Measurements from ENCODE around the gene SLC18A3.

SLC18A3 gene

DNA sequence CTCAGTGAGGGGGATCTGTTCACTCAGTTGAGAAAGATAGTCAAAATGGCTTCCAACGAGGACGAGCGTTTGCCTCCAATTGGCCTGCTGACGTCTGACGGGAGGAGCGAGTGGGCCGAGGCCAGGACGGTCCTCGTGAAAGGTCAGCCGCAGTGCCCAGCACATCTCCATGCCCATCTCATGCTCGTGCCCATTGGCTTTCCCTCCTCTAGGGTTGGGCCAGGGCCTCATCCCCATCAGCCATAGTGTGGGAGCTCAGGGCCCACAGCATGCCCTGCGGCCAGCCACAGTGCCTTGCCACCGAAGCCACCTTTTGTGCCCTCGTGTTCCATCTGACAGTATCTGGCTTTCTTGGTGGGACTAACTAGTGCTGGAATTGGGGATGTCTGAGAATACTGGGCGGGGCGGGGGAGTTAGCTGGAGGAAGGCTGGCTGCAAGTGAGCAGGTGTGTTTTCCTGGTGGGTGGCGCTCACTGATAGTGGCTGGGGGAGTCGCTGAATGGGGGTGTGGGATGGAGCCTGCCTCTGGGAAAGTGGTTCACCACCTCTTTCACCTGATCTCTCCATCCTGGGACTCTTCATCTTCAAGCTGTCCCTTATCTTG lies 17.6 kb downstream of the SLC18A3 start:
- no peak for DNase-seq

DNA sequence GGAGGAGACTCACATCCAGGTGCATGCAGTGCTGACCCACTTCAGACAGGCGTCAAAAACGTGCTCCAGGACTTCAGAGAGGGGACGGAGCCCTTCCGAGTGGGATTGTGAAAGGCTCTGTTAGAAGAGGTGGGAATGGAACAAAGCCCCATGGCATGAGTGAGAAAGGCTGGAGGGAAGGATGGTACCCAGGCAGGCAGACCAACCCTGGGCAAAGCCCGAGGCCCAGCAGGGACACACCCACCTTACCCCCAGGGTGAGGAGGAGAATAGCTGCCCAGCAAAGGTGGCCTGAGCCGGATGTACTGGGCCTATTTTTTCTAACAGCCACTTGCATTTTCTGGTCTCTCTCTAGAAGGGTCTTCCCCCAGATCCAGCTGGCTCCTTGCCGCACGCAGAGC lies 18.5 kb downstream of the SLC18A3 start:
- DNase-seq, result no peak

DNA sequence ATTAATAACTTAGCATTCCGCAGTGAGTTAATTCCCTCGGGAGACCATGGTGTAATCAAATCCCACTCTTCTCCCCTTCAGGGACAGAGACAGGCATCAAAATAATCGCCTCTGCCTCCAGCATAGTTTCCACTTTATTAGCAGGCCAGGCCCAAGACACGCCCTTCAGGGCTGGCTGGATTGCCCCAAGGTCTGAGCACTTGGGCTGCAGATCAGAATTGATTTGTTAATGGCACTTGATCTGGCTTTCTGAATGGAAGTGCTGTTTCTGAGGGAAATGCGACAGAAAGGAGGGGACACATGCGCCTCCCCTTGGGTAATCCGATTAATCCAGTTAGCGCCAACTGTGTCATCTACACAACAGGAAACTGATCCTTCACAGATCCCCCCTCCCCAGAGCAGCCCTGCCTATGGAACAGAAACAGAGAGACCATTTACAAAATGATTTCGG lies 19.3 kb downstream of the SLC18A3 start:
- DNase-seq, result no peak

DNA sequence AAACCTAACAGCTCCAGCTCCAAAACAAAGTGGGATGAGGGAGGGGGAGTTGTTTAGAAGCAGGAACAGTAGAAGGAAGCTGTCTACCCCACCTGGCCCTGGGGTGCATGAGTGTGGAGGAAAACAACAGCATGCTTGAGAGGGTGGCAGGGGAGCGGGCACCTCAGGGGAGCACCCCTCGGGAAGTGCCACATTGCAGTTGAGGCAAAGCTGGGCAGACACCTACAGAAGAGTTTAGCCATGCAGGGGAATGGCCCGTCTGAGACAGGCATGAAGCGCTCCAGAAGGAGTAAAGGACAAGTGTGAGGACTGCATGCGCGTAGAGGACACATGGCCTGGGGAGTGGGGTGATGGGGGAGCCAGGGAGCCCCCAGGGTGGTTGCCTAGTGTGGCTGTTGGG lies 21.9 kb downstream of the SLC18A3 start:
- DNase-seq, result no peak

DNA sequence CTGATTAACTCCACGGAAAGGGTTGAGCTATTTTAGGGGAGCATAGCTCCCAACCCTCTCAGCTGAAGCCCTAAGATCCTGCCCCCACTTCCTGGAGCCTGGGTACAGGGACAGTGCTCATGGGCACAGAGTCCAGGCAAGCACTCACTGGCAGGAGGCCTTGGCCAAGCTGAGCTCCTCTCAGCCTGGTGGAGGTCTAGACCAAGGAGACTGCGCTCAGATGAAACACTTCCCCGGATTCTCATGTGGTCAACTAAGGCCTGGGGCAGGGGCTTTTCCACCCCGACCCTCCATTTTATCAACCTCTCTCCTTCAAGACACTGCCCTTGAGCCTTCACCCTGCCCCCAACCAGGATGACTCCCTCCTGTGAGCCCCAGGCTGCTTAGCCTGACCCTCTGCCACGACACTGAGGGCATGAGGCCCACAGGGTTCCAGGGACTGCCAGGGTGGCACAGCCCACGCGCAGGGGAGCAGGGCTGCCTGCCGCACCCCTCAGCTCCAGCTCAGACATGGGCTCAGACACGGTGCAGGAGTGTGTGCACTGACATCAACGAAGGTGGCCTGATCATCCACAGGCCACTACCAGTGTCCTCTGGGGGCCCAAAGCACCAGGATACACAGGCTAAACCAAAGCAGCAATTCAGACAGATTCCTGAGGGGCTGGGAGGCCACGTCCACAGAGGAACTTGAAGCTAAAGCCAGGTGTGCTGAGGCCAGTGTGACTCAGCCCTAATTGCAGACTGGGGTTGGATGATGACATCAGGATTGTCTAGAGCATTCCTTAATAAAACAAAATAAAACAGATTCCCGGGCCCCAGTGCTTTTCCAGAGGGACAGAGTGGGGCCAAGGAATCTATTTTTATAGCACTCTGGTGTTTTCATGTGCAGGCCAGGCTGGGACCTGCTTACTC lies 22.6 kb downstream of the SLC18A3 start:
- no peak for DNase-seq

DNA sequence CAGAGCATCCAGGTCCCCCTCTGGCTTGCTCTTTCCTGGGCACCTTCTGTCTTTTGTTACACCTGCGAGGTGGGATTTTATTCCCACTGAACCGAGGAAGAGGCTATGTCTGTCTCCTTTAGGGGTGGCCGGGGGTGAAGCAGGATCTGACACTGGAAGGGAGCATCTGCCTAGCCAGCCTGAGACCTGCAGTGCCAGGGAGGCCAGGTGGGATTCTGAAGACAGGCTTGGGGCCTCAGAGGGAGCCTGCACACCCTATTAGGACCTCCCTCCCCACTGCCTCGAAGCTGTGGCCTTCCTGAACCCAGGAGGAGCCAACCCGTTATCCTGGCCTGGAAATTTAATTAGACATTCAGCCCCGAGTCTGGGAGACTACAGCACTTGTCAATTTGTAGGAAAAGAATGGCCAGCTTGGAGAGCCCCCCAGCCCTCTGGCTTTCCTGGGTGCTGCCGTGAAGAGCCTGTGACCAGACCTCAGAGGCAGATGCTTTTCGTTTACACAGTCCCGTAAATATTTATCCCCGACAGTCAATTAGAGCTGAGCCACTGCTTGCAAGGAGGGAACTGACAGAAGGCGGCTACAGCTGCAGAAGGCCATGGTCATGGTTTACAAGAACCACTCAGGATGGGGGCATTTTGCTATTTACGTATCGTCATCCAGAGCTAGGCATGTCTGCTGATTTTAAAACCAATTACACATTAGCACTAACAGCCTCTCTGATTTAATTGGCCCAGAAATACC lies 23.4 kb downstream of the SLC18A3 start:
- no peak for DNase-seq

DNA sequence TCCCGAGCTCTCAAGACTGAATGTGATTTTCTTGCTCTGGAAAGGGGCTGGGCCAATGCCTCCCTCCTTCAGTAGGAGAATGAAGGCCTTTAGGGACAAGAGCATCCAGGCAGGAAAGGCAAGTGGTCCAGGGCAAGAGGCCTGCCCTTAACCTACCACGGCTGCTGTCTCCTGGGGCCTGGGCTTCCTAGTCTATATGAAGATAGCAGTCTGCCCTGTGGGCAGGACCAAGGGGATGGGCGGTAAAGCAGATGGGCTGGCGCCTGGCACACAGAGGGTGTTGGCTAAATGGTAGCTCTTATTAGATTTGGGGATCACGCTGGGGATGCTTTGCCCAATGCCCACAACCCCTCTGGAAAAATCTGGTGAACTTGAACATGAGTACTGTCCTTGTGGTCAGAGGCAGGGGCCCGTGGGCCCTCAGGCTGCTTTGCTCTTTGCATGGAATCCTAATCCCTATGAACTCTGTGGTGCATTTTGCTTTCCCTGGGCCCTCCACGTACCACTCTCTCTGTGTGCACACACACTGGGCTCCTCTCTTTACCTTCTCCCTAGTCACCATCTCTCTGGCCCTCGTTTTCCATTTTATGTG lies 24.1 kb downstream of the SLC18A3 start:
- DNase-seq, result no peak

DNA sequence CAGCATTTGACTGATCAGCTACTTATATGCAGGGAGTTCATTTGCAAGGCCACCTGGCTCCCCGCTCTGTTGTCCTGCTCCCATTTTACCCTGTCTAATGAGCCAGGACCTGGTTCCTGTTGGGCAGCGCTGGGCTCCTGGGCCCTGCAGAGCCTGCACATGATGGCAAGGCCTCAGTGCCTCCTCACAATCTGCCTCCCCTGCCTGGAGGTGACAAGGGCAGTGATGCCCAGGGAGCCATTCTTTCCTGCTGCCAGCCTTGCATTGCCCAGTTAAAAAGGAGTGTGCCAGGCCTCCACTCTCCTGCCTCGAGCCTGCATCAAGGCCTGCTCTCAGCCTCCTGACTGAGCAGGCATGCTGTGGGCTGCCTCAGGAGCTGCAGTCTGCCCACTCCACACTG lies 32.2 kb downstream of the SLC18A3 start:
- no peak for DNase-seq

DNA sequence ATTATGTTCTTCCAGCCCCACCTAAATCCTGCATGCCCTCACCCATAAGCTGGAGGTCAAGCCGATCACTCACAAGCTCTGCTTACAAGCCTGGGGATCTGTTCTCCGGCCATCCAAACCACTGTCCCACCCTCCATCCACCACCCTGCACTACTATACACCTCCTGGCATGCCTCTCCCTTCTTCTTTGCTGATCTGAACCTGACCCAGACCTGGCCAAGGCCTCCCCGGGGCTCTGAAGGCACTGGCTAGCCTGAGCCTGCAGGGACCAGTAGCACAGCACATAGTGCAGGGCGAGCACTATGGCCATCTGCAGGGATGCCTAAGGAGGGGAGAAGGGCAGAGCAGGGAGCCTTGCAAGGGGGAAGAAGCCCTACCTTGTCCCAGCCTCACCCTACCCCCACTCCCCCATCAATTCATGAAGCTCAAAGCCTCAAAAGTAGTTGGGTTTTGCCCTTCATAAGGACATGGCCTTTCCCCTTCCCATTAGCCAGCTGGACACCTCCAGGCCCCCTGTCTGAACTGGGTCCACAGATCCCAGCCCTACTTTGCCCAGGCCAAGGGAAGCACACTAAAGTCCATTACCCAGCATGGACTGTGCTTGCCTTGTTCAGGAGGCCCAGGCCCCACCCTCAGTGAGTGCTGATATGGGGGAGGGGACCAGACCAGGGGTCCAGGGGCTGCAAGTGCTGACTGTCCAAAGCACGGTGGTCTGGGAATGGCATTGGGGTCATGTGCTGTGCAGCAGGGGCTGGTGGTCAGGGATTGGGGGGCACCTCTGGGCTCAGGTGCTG lies 33.3 kb downstream of the SLC18A3 start:
- no peak for DNase-seq

DNA sequence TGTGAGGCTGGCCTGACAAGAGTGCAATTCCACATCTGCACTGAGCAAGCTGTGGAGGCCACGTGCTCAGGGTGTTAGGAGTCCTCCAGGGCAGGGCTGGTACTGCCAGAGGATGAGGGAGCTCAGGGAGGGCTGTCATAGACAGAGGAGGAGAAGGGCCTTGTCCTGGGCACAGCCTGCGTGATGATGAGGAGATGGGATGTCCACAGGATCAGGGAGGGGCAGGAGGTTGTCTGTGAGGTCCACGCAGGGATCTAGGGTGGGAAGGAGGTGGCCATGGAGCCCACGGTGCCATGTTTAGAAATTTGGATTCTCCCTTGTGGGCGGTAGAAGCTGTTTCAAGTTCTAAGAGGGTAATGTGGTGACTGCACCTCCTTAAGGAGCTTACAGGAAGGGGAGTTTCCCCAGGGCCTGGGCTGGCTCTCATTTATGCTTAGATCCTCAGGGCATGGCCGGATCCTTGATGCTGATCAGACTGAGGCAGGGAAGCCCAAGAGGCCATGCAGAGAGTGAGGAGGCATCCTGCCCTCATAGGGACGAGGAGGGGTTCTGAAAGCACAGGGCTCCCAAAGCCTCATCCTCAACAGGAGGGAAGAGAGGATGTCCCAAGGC lies 34.0 kb downstream of the SLC18A3 start:
- DNase-seq, result no peak

DNA sequence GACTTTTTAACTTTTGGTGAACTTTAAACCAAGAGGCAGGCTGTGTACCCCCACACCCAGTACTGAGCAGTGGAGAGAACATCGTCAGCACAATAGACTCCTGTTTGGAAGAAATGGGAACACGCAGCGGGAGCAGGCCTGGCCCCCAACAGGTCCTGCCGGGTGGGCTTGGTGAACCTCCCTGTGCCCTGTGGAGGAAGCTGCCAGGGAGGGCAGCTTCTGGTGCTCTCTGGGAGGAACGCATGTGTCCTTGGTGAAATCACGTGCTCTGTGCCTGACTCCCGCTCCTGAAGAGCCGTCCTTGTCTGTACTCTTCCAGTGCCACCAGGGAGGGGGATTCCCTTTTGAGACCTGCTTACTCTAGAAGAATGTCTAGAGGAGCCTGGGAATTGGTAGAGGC lies 35.3 kb downstream of the SLC18A3 start:
- DNase-seq, result no peak

DNA sequence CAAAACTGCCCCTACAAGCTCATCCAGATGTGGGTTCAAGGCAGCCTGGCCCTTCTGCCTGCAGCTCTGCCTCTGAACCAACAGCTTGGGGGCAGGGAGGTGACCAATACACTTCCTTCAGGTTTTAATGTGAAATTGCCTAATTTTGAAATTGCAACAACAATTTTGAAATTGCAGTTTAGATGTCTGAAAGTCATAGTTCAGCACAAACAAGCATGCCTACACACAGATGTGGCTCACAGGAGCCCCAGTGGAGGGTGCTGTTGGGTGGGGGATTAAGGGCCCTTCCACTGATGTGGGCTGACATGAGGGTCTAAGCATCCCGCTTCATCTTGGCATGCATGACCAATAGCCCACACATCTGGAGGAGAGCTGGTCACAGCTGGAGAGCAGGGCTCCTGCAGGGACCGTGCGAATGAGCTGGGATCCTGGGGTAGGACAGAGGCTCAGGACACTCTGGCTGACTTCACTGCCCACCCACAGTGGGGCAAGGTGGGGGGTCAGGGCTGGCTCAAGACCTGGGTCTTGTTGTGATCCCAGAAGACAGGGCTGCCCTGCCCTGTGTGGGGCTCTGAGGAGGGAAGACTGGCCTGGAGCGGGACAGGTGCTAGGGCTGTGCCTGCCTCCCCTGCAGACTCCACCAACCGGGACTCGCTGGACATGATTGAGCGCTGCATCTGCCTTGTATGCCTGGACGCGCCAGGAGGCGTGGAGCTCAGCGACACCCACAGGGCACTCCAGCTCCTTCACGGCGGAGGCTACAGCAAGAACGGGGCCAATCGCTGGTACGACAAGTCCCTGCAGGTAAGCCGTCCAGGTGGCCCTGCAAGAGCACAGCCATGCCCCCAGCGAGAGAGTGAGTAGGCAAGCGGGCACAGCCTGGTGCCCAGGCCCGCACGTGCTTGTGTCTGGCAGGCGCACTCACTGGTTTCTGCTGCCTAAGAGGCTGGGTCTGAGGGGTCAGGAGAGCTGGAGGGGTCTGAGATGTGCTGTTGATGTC lies 36.1 kb downstream of the SLC18A3 start:
- DNase-seq, result no peak

DNA sequence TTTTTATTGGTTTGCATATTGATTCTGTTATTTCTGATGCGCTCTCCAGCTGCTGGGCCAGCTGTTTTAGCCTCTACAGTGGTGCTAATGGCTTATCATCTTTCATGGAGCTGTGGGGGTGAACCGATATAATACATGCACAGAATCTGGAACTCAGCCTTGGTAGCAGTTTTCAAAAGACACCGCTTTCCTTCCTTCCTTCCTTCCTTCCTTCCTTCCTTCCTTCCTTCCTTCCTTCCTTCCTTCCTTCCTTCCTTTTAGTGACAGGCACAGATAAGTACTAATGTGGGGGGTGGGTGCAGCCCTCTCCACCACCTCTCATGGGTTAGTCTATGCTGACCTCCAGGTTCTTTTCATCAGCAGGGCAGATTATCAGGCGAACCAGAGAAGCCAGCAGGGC lies 37.4 kb downstream of the SLC18A3 start:
- no peak for DNase-seq

DNA sequence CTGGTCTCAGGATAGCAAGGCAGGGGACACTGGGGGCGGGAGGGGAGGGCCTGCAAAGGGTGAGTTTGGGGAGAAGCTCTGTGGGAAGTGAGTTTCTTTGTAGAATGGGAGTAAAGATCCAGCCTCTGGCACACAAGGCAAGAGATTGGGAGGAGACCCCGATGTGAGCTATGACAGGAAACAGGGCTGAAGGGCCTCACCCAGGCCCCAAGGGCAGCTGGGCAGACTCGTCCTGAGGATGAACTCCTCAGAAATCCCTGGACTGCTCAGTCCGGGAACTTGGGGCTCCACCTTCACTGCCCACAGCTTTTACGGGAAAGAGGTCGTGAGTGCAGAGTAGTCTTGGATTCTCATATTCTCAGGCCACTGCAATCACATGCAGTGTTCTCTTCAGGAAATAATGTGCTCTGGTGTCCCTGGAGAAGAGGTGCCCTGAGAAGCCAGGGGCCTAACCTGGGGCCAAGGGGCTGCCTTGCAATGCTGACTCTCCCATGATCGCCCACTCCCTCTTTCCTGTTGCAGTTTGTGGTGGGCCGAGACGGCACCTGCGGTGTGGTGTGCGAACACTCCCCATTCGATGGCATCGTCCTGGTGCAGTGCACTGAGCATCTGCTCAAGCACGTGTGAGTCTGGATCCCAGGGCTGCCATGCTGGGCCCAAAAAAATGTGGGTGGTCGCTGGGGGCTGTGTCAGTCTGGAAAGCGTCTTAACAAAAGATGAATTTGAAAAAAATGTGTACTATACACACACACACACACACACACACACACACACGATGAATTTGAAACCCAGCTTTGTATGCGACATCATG lies 38.1 kb downstream of the SLC18A3 start:
- no peak for DNase-seq

DNA sequence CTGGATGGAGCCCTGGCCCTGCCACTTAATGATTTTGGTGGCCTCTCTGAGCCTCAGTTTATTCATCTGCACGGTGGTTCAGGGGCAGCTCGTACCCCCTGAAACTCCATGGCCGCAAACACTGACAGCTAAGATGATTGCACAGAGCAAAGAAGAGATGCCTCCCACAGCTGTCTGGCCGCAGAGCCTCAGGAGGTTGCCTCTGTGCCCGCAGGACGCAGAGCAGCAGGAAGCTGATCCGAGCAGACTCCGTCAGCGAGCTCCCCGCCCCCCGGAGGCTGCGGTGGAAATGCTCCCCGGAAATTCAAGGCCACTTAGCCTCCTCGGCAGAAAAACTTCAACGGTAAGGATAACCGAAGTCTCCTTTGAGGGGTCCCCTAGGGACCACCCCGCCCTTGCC lies 39.2 kb downstream of the SLC18A3 start:
- DNase-seq, result no peak

DNA sequence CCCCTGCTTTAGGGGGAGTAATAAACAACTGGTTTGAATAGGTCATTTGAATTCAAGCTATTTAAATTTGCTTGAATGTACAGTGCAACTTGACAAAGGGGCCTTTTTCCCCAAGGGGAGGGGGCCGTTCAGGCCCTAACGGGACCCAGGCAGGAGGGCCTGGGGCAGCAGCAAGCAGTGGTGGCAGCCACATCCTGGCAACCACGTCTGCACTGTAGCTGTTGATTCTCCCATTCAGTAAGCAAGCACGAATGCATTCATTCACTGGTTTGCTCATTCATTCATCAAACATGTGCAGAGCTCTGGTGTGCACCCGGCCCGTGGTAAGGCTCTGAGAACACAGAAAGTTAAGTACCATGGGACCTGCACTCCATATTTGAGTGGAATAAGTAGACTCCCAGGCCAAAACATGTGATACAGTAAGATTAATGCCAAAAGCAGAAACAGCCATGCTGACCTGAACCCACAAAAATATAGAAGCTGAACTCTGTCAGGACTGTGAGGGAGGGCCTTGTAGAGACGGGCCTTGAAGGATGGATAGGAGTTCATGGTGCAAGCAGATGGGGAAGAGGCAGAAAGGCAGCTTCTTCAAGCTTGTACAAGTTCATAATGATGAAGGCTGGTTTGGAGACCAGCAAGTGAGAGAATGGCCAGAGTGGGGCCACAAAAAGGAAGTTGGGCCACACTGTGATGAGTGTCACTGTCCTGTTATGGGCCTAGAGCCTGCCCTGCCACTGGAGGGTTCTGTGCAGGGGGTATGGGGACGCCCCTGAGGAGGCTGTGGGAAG lies 40.0 kb downstream of the SLC18A3 start:
- DNase-seq, result no peak

DNA sequence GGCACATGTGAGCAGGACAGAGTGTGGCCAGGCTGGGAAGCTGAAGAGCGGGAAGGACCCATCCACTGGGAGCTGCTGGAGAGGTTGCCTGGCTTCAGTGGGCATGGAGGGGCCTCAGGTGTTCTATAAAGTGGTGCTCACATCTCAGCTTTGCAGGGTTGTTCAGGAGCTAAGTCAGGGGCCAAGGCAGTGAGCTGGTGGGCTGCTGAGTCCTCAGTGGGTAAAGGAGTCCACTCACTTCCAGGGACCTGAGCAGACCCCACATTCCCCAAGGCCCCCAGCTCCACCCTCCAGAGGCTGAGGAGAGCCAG lies 40.6 kb downstream of the SLC18A3 start:
- no peak for DNase-seq

DNA sequence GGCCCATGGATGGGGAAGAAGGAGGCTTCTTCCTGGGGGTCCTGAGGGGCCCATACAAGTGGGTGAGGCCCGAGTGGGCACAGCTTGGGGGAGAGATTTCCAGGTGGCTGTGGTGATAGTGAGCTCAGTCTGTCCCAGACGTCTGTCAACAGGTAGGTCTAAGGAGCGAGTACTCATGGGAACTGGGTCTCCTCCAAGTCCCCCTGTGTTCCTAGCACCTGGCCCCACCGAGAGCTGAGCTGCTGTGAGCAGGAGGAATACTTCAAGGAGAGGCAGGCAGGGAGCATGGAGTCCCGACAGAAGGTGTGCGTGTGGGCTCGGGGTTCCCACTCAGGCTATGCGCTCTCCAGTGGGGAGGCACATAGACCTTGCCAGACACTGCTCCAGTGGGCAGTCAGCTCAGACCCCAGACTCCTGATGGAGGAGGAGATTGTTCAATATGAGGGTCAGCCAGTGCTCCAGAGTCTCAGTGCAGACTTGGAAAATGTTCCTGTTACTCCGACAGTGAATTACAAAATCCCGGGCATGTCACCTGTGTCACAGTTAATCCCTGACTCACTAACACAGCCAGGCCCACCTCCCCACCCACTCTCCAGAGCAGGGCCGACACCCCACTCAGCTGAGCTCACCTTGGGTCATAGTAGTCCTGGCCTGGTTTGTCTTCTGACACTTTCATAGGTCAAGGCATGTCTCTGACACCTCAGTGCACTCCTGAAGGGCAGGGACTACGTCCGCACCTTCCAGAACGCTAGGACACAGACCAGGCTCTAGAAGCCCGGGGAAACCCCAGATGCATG lies 41.1 kb downstream of the SLC18A3 start:
- DNase-seq, result no peak
